Panc1 (cell line): ENCODE results near the gene LDAF1.

Experiments used
- CTCF ChIP-seq: fragments of 450-650 bp; IDR thresholded peaks from 2 replicates; pipeline ENCODE4 v1.5.1; 2017; ENCODE audit warnings: mild to moderate bottlenecking
- POLR2AphosphoS5 ChIP-seq: IDR thresholded peaks from 2 replicates; pipeline ENCODE4 v1.6.1; 2012; ENCODE audit warnings: mild to moderate bottlenecking, low read depth, low read length, moderate library complexity

DNA sequence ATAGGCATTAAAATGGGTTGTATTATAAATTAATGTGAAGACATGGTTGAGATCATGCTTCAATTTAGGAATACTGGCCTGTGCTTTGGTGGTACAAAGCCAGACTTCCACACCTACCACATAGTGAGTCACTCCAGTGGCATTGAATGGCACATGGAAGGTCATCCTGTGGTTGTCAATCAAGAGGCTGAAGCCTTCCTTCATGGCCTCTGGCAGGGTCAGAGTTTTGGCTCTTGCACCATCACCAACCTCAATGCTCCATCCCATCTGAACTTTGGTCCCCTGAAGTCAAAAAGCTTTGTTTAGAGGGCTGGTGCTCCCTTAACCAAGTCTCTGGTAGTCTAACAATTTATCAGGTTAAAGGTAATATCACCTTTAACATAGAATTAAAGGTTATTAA is 46.8 kb downstream of the LDAF1 start:
- TF ChIP-seq CTCF: no peak
- no peak for TF ChIP-seq POLR2AphosphoS5
